Activated naive CD8-positive, alpha-beta T cell treated with anti-CD3 and anti-CD28 coated beads for 36 hours (primary cell): ENCODE results near the gene AIG1. TPM values are rescaled to one million over a fixed set of nuclear protein-coding genes. Genes with fewer than 3 reads are reported as not detected.
"Not testable (repeated sequence)": the region's sequence is repeated elsewhere in the genome, so short reads cannot be mapped to it uniquely, and the experiment has no call there.

Source experiments
- DNase-seq: peaks from one replicate; pipeline ENCODE4 v3.0.0; 2021
- H3K27ac Mint-ChIP-seq: one replicate; pipeline ENCODE4 v1.8.0; 2022; ENCODE audit warnings: mild to moderate bottlenecking, moderate library complexity, mixed read lengths
- H3K27me3 Mint-ChIP-seq: one replicate; pipeline ENCODE4 v1.8.0; 2022; ENCODE audit warnings: mild to moderate bottlenecking, mixed read lengths
- H3K36me3 Mint-ChIP-seq: one replicate; pipeline ENCODE4 v1.8.0; 2021; ENCODE audit warnings: mild to moderate bottlenecking, mixed read lengths
- H3K4me1 Mint-ChIP-seq: one replicate; pipeline ENCODE4 v1.8.0; 2021; ENCODE audit warnings: mixed read lengths
- H3K4me3 Mint-ChIP-seq: one replicate; pipeline ENCODE4 v1.8.0; 2022; ENCODE audit warnings: mild to moderate bottlenecking, moderate library complexity, mixed read lengths
- H3K9me3 Mint-ChIP-seq: one replicate; pipeline ENCODE4 v1.8.0; 2022; ENCODE audit warnings: mixed read lengths
- total RNA-seq, 2 experiments: library from RNA; stranded (reverse); gene quantifications; one replicate each; pipeline ENCODE4 v1.2.3, GENCODE V29; 2021

Gene AIG1
- total RNA-seq, 2 experiments from 2014 or later, result 19.8 to 20.1 TPM

DNA sequence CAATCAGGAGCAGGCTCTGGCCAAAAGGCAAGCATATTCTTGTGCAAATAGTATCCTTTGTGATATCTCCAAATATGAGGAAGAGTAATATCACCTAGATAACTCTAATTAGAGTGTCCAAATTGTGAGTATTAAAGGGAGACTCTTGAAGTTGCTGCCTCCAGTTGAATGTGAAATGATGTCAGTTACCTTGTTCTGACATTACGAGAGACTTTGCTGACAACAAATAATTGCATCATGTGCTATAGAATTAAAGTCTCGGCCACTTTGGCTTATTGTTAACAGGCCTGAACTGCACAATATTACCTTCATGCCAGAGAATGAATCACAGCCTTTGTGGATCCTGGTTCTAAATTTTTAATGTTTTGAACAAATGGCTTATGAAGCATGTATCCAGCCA is 106.5 kb downstream of the AIG1 start:
- Mint-ChIP-seq H3K4me3 (no peak overlapping the region), H3K36me3 (peaks cover 26% of the 10 kb centered on the region), H3K4me1 (no peaks in the 10 kb centered on the region), H3K27me3 (no peaks in the 10 kb centered on the region), H3K27ac (no peak overlapping the region), H3K9me3 (peaks cover 5% of the 10 kb centered on the region)
- no peak for DNase-seq

GRCh38 chr6:143168396-143168816 is 107.7 kb downstream of the AIG1 start:
- H3K36me3 Mint-ChIP-seq, result peaks cover 34% of the 10 kb centered on the region
- H3K4me1 Mint-ChIP-seq, result not testable (repeated sequence)

DNA sequence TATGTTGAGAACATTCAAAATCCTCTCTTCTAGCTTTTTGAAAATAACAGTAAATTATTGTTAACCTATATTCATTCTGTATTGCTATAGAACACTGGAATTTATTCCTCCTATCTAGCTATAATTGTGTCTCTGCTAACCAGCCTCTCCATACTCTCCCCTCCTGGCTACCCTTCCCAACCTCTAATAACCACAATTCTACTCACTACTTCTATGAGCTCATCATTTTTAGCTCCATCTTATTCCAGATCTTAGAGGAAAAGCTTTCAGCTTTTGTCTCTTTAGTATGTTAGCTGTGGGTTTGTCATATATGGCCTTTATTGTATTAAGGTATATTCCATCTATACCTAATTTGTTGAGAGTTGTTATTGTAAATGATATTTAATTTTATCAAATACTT is 108.8 kb downstream of the AIG1 start:
- no peak overlapping the region for H3K27ac Mint-ChIP-seq
- H3K4me3 Mint-ChIP-seq, result no peak overlapping the region
- H3K4me1 Mint-ChIP-seq, result no peaks in the 10 kb centered on the region

More at GRCh38 chr6:143168396-143168816, 107.7 kb downstream of the AIG1 start:
- not testable (repeated sequence) for H3K27me3 Mint-ChIP-seq, DNase-seq, H3K9me3 Mint-ChIP-seq, H3K27ac Mint-ChIP-seq, H3K4me3 Mint-ChIP-seq

GRCh38 chr6:143174516-143174915 is 113.8 kb downstream of the AIG1 start:
- no peak for DNase-seq
- Mint-ChIP-seq H3K27me3 (no peaks in the 10 kb centered on the region), H3K4me3 (no peak overlapping the region), H3K4me1 (no peaks in the 10 kb centered on the region), H3K36me3 (peaks cover 66% of the 10 kb centered on the region), H3K9me3 (peaks cover 27% of the 10 kb centered on the region), H3K27ac (no peak overlapping the region)

More for the DNA sequence above, 108.8 kb downstream of the AIG1 start:
- Mint-ChIP-seq H3K36me3 (peaks cover 40% of the 10 kb centered on the region), H3K9me3 (peaks cover 14% of the 10 kb centered on the region), H3K27me3 (no peaks in the 10 kb centered on the region)
- no peak for DNase-seq

DNA sequence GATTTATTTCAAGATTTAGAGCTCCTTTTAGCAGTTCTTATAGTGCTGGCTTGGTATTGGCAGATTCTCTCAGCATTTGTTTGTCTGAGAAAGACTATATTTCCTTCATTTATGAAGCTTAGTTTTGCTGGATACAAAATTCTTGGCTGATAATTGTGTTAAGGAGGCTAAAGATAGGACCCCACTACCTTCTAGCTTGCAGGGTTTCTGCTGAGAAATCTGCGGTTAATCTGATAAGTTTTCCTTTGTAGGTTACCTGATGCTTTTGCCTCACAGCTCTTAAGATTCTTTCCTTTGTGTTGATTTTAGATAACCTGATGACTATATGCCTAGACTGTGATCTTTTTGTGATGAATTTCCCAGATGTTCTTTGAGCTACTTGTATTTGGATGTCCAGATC is 114.3 kb downstream of the AIG1 start:
- H3K9me3 Mint-ChIP-seq, result peaks cover 27% of the 10 kb centered on the region
- no peak overlapping the region for H3K27ac Mint-ChIP-seq
- DNase-seq, result no peak
- H3K36me3 Mint-ChIP-seq, result peaks cover 66% of the 10 kb centered on the region
- H3K4me1 Mint-ChIP-seq, result no peaks in the 10 kb centered on the region
- H3K4me3 Mint-ChIP-seq, result no peak overlapping the region
- no peaks in the 10 kb centered on the region for H3K27me3 Mint-ChIP-seq

DNA sequence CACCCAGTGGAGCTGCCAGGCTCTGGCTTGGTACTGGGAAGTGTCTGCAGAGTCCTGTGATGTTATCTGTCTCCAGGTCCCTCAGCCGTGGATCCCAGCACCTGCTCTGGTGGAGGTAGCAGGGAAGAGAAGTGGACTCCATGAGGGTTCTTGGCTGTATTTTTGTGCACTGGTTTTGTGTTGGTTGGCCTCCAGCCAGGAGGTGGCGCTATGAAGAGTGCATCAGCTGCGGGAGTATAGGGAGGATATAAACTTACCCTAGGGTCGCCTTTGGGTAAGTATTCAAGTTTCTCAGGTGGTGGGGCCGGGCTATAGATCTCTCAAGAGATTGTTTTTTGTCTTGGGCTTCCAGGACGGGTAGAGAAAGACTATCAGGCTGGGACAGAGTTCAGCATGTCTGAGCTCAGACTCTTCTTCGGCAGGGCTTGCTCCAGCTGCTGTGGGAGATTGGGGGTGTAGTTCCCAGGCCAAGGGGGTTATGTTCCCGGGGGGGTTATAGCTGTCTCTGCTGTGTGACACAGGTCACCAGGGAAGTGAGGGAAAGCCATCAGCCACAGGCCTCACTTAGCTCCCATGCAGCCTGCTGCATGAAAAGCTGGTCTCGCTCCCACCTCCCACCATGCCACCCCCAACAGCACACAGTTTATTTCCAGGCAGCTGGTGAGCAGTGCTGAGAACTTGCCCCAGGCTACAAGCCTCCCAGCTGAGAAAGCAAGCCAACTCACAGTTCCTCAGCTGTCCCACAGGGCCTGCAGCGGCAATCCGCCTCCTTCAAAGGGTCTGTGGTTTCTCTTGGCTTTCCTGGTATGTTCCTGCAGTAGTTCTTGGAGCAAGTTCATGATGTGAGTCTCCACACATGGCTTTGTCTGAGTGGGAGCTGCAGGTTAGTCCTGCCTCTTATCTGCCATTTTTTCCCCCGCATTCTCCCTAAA is 115.7 kb downstream of the AIG1 start:
- Mint-ChIP-seq H3K9me3 (peaks cover 26% of the 10 kb centered on the region), H3K4me3 (no peak overlapping the region), H3K36me3 (peaks cover 56% of the 10 kb centered on the region), H3K4me1 (no peaks in the 10 kb centered on the region), H3K27ac (no peak overlapping the region), H3K27me3 (no peaks in the 10 kb centered on the region)
- no peak for DNase-seq

GRCh38 chr6:143177706-143178105 is 117.0 kb downstream of the AIG1 start:
- Mint-ChIP-seq H3K4me3 (no peak overlapping the region), H3K27me3 (no peaks in the 10 kb centered on the region), H3K27ac (no peak overlapping the region), H3K9me3 (peaks cover 22% of the 10 kb centered on the region), H3K36me3 (peaks cover 49% of the 10 kb centered on the region), H3K4me1 (no peaks in the 10 kb centered on the region)
- no peak for DNase-seq

DNA sequence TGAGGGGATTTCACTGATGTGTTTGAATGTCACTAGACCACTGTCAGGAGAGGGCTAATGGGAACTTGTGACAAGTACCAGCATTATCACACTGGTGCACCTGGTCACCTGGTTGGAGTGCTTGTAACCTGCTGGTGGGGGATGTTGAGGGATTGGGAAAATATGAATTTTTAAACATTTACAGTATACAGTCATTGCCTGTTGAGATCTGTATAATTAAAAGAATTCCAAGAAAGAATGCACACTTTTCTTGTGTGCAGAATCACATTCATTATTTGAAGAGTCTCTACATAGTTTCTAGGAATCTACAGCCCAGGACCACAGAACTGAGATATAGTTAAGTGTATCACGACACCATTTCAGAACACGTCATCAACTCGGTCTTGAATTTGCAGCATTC is 118.4 kb downstream of the AIG1 start:
- H3K36me3 Mint-ChIP-seq, result peaks cover 38% of the 10 kb centered on the region

DNA sequence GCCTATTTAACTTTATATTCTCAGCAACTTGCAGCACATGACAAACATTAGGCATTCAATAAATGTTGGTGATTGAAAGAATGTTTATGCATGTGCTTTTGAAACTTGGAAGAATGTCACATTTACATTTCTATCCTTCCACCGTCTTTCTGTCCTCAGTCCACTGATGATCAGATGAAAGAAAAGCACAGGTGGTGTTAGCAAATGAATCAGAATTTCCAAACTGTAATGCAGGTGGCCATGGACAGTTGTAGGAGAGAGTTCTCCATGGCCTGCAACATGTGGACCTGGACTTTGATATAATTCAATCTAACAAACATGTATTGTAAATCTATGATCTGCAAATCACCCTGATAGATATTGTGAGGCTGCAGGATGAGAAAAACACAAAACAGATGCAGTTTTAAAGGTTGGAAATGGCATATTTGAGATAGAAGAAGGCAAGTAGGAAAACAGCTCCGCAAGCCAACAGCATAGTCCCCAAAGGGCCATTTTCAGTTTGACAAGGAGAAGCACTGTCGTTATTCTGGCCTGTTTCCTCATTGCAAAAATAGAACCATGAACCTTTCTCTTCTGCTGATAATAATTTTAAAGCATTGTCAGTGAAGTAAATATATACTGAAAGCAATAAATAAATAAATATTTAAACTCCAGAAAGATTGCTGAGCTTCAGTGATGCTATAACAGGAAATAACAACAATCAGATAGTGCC is 119.4 kb downstream of the AIG1 start:
- Mint-ChIP-seq H3K27me3 (no peaks in the 10 kb centered on the region), H3K4me1 (no peaks in the 10 kb centered on the region), H3K9me3 (peaks cover 10% of the 10 kb centered on the region), H3K27ac (no peak overlapping the region), H3K36me3 (peaks cover 36% of the 10 kb centered on the region), H3K4me3 (no peak overlapping the region)
- DNase-seq, result no peak

More for the DNA sequence above, 118.4 kb downstream of the AIG1 start:
- H3K27ac Mint-ChIP-seq, result no peak overlapping the region
- H3K9me3 Mint-ChIP-seq, result peaks cover 14% of the 10 kb centered on the region
- DNase-seq, result no peak
- H3K27me3 Mint-ChIP-seq, result no peaks in the 10 kb centered on the region
- no peak overlapping the region for H3K4me3 Mint-ChIP-seq
- no peaks in the 10 kb centered on the region for H3K4me1 Mint-ChIP-seq

DNA sequence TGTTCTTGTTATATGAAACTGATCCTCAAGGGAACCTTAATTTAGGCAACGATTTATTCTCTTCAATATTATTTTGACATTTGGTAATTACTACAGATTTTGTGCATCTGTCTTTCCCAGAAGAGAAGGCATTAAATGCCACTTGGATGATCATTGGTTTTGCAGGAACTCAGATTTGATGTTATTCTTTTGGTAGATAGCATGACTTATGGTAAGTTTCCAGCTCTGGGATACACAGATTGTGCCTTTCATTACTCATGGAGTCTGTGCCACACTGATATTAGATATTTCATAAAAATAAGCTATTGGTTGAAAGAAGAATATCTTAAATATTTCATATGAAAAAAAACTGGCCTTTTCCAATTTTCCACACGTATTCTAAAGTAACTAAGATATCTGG is 120.1 kb downstream of the AIG1 start:
- H3K27me3 Mint-ChIP-seq, result no peaks in the 10 kb centered on the region
- peaks cover 4% of the 10 kb centered on the region for H3K9me3 Mint-ChIP-seq
- peaks cover 33% of the 10 kb centered on the region for H3K36me3 Mint-ChIP-seq
- no peak overlapping the region for H3K4me3 Mint-ChIP-seq
- no peak for DNase-seq
- no peak overlapping the region for H3K27ac Mint-ChIP-seq
- no peaks in the 10 kb centered on the region for H3K4me1 Mint-ChIP-seq

DNA sequence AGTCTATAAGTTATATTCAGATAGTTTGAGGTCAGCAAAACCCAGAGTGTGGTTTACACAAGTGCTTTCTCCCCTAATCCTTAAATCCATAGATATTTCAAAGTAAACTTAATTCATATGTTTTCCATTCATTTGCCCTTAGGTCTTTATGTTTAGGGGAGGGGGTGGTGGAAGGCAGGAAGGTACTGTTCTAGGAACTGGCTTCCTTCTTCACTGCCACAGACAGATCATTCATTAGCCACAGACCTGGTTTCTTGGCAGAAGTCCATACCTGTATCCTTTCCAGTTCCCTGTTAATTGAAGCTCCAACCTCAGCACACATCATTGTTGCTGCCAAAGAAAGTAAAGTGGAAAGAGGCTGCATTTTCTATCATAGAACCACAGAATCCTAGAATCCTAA is 123.0 kb downstream of the AIG1 start:
- no peak overlapping the region for H3K27ac Mint-ChIP-seq
- peaks cover 20% of the 10 kb centered on the region for H3K36me3 Mint-ChIP-seq
- DNase-seq, result no peak
- H3K27me3 Mint-ChIP-seq, result no peaks in the 10 kb centered on the region
- H3K9me3 Mint-ChIP-seq, result no peaks in the 10 kb centered on the region
- no peaks in the 10 kb centered on the region for H3K4me1 Mint-ChIP-seq
- H3K4me3 Mint-ChIP-seq, result no peak overlapping the region

DNA sequence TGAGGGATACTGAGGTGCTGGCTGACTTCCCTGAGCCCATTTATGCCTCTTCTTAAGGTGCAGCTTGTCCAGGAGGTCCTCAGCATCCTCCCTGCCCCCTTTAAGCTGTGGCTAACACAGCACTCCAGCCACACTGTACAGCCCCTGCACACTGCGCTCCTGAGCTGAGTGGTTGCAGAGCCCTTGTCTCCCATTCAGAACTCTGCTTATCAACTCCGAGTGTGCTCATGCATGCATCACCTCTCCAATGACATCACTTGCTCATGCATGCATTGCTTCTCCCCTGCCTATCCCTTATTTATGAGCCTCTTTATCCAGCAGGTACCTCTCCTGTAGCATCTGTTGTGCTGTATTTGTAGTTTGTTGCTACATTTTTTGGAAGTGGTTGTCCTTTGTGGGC is 124.6 kb downstream of the AIG1 start:
- H3K27ac Mint-ChIP-seq, result no peak overlapping the region
- no peak overlapping the region for H3K4me3 Mint-ChIP-seq
- no peaks in the 10 kb centered on the region for H3K9me3 Mint-ChIP-seq
- DNase-seq, result no peak
- peaks cover 25% of the 10 kb centered on the region for H3K36me3 Mint-ChIP-seq
- H3K4me1 Mint-ChIP-seq, result no peaks in the 10 kb centered on the region
- H3K27me3 Mint-ChIP-seq, result no peaks in the 10 kb centered on the region

DNA sequence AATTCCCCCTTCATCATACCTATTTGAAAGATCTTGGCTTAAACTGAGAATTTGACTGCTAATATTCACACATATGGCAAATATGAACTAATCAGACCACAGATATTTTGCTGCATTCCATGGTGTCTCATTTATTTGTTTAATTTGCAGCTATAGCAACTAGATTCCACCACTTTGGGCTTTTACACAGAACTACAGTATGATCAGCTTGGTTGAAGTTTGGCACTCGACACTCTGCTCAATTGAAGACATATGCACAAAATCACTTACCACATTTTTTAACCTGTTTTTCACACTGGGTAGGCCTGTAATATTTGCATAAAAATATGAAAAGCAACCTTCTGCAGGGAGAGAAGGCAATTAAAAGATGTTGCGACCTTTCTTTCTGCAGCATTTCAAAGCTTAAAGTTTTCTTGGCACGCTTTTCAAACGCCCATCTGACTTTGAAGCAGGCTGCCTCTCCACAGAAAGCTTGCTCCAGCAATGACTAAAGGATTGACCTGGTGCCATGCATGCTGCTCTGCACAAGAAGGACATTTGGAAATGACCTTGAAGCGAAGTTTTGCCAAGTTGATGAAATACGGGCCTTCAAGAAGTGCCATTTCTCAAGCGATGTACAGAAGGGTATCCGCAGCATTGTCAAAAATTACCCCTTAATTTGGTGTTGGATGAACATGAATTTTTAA is 126.7 kb downstream of the AIG1 start:
- Mint-ChIP-seq H3K36me3 (peaks cover 25% of the 10 kb centered on the region), H3K4me3 (no peak overlapping the region), H3K27me3 (no peaks in the 10 kb centered on the region), H3K27ac (no peak overlapping the region), H3K9me3 (no peaks in the 10 kb centered on the region), H3K4me1 (peaks cover 1% of the 10 kb centered on the region)
- no peak for DNase-seq

GRCh38 chr6:143188292-143188691 is 127.6 kb downstream of the AIG1 start:
- Mint-ChIP-seq H3K4me3 (no peak overlapping the region), H3K4me1 (peaks cover 1% of the 10 kb centered on the region), H3K9me3 (no peaks in the 10 kb centered on the region), H3K27me3 (no peaks in the 10 kb centered on the region), H3K27ac (no peak overlapping the region), H3K36me3 (peaks cover 24% of the 10 kb centered on the region)
- no peak for DNase-seq

DNA sequence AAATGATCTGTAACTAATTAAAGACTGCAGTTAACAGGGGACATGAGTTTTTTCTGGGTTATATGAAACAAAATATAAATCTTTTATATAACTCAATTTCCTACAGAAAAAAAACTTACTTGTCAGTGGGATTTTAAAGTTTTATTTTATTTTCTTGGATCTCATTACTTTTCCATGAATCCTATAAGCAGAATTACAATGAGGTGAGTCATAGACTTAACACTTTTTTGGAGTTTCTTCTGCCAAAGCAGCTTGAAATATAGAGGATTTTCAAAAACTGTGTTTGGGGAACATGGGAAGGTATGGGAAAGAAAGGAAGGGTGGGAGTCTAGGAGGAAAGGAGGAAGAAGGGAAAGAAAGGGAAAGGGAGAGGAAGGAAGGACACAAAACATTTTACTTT is 130.7 kb downstream of the AIG1 start:
- Mint-ChIP-seq H3K4me3 (no peak overlapping the region), H3K9me3 (no peaks in the 10 kb centered on the region), H3K27me3 (no peaks in the 10 kb centered on the region), H3K36me3 (peaks cover 21% of the 10 kb centered on the region), H3K27ac (no peak overlapping the region), H3K4me1 (peaks cover 1% of the 10 kb centered on the region)
- DNase-seq, result no peak
